Ovary (tissue), 3 donors: ENCODE results near the gene FRA10AC1.

Experiments
- EP300 ChIP-seq: sonication (generic); formaldehyde crosslinking; IDR thresholded peaks from one replicate; pipeline ENCODE4 v1.6.1; 2017; ENCODE audit warnings: antibody characterized with exemption
- TF ChIP-seq, protein P1 (sequence below), 3 donors: fragments of 450-650 bp in 2 of 3; fragments of 200-600 bp in 1 of 3; IDR thresholded peaks; one replicate each; pipeline versions ENCODE4 v1.5.1 to v1.8.0; 2016 to 2022; ENCODE audit warnings: antibody characterized with exemption in 3 of 3, mild to moderate bottlenecking in 1 of 3
- donor health status: DM: no; HTN: no; CAD: no.

DNA sequence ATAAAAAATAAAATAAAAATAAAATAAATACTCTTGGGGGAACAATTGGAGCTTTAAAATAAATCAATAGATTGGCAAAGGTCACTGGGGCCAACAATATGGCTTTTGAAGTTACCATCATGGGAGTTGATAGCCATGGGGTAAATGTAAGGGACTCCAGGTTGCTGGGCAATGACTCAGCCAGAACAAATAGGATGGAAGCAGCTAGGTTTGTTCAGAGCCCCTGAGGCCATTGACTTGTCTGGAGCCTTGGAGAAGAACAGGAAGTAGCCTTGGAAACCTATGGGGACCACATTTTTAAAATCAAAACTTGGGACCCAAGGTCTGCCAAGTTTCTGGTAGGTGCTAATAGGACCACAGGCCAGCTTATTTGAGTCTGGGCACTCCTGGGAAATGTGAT, 20.2 kb upstream of the FRA10AC1 start:
- TF ChIP-seq, protein P1, sequence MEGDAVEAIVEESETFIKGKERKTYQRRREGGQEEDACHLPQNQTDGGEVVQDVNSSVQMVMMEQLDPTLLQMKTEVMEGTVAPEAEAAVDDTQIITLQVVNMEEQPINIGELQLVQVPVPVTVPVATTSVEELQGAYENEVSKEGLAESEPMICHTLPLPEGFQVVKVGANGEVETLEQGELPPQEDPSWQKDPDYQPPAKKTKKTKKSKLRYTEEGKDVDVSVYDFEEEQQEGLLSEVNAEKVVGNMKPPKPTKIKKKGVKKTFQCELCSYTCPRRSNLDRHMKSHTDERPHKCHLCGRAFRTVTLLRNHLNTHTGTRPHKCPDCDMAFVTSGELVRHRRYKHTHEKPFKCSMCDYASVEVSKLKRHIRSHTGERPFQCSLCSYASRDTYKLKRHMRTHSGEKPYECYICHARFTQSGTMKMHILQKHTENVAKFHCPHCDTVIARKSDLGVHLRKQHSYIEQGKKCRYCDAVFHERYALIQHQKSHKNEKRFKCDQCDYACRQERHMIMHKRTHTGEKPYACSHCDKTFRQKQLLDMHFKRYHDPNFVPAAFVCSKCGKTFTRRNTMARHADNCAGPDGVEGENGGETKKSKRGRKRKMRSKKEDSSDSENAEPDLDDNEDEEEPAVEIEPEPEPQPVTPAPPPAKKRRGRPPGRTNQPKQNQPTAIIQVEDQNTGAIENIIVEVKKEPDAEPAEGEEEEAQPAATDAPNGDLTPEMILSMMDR (IDR thresholded peaks at IDR 0.05): no peak
- no peak for TF ChIP-seq EP300
